ENCODE results near the gene PARP3.

The PARP3 gene

GRCh38 chr3:51967384-51968169, 25.4 kb downstream of the PARP3 start, which contains the start of gene PCBP4:
TSS of gene PCBP4 (minus strand) at chr3:51967454. CDS start at chr3:51961240, 6,214 bp downstream.
- DNase-seq = no peak

GRCh38 chr3:51968170-51968775, 26.1 kb downstream of the PARP3 start:
- DNase-seq = no peak

- DNase-seq = no peak
Observed at GRCh38 chr3:51968883-51969678, 26.9 kb downstream of the PARP3 start.

GRCh38 chr3:51969841-51970240, 27.7 kb downstream of the PARP3 start:
- no peak for DNase-seq

GRCh38 chr3:51970606-51971300, 28.6 kb downstream of the PARP3 start:
- no peak for DNase-seq

- no peak for DNase-seq
Observed at GRCh38 chr3:51971350-51971749, 29.2 kb downstream of the PARP3 start.

GRCh38 chr3:51974277-51974962, 32.3 kb downstream of the PARP3 start:
- no peak for DNase-seq

- DNase-seq = no peak
Observed at GRCh38 chr3:51974963-51975851, 33.0 kb downstream of the PARP3 start, which contains the start of gene ABHD14A. TSS of gene ABHD14A (plus strand) at chr3:51975064. CDS start at chr3:51975136, 72 bp downstream.

- no peak for DNase-seq
Observed at GRCh38 chr3:51975852-51976549, 33.8 kb downstream of the PARP3 start.

- DNase-seq = no peak
Observed at GRCh38 chr3:51977446-51978142, 35.4 kb downstream of the PARP3 start.

GRCh38 chr3:51978143-51978502, 36.0 kb downstream of the PARP3 start:
- DNase-seq = no peak

- no peak for DNase-seq
Observed at GRCh38 chr3:51980253-51980652, 38.1 kb downstream of the PARP3 start.

- no peak for DNase-seq
Observed at GRCh38 chr3:51982352-51982837, 40.2 kb downstream of the PARP3 start.

- DNase-seq = peak in 1 of 2 experiments; percentile 18
Observed at GRCh38 chr3:51982838-51983577, 40.8 kb downstream of the PARP3 start, which contains the start of gene ACY1. TSS of gene ACY1 (plus strand) at chr3:51983535. CDS start at chr3:51984065, 530 bp downstream.

GRCh38 chr3:51983578-51984268, 41.6 kb downstream of the PARP3 start:
- DNase-seq = no peak

GRCh38 chr3:51984269-51984647, 42.1 kb downstream of the PARP3 start:
- DNase-seq = no peak

- DNase-seq = no peak
Observed at GRCh38 chr3:51985063-51985462, 42.9 kb downstream of the PARP3 start.
